A673 (cell line): ENCODE results near the gene SHE.

Source experiments
- EZH2 ChIP-seq: fragments of 200-600 bp; sonication (generic); IDR thresholded peaks from 2 replicates; pipeline ENCODE4 v1.6.1; 2017; ENCODE audit warnings: borderline replicate concordance, low read depth, mild to moderate bottlenecking, mixed read lengths, antibody characterized with exemption, low read length; ENCODE audit not compliant: poor library complexity, severe bottlenecking
- TF ChIP-seq, protein P1 (sequence below): fragments of 300-800, 200-600 bp; sonication (generic); conservative IDR thresholded peaks from 2 replicates; pipeline ENCODE4 v1.5.1; 2017; ENCODE audit warnings: low read depth, mild to moderate bottlenecking, antibody characterized with exemption, low read length, moderate library complexity, mixed read lengths

DNA sequence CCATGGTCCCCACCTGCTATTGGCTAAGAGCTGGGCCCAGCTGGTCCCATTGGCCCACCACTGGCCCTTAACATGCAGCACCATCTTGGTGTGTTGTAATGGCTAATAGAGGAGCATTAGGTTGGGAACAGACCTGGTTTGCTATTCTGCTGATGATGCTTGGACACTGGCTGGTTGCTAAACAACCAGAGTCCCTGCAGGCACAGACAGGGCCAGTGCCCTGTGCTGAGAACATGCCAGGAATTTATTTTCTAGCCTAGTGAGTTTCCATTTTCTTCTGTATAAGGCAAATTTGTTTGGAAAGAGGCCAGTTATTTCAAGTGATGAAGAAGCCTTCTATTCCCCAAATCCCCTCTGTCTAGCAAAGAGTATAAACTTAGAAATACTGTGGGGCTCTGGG, 43.1 kb downstream of the SHE start:
- TF ChIP-seq, protein P1, sequence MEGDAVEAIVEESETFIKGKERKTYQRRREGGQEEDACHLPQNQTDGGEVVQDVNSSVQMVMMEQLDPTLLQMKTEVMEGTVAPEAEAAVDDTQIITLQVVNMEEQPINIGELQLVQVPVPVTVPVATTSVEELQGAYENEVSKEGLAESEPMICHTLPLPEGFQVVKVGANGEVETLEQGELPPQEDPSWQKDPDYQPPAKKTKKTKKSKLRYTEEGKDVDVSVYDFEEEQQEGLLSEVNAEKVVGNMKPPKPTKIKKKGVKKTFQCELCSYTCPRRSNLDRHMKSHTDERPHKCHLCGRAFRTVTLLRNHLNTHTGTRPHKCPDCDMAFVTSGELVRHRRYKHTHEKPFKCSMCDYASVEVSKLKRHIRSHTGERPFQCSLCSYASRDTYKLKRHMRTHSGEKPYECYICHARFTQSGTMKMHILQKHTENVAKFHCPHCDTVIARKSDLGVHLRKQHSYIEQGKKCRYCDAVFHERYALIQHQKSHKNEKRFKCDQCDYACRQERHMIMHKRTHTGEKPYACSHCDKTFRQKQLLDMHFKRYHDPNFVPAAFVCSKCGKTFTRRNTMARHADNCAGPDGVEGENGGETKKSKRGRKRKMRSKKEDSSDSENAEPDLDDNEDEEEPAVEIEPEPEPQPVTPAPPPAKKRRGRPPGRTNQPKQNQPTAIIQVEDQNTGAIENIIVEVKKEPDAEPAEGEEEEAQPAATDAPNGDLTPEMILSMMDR = no peak
- TF ChIP-seq EZH2 = no peak
